SK-N-SH (cell line): ENCODE data around the gene RIPK4. TPM values are rescaled to one million over a fixed set of nuclear protein-coding genes. Genes with fewer than 3 reads are reported as not detected.

Experiments used
- CTCF ChIA-PET: fragments of 300-600, 350-600 bp; formaldehyde crosslinking; extraction: SDS; loops from one replicate; lab custom pipeline; 2021; lab: Yijun Ruan, JAX
- POLR2A ChIA-PET: fragments of 350-600 bp; sonication (Branson Sonifier 250); formaldehyde crosslinking; extraction: SDS; loops from one replicate; lab custom pipeline; 2020; ENCODE audit warnings: antibody characterized with exemption, inconsistent platforms; lab: Yijun Ruan, JAX
- DNase-seq: peaks from one replicate; pipeline ENCODE4 v3.0.0; 2012
- H2AFZ ChIP-seq: fragments of 200-600 bp; sonication (generic); 2 replicates; pipeline ENCODE4 v1.8.1; 2016; ENCODE audit warnings: antibody characterized with exemption, mild to moderate bottlenecking, low read depth
- H3F3A ChIP-seq: fragments of 200-600 bp; sonication (generic); replicated peaks from 2 replicates; pipeline ENCODE3; 2016; ENCODE audit warnings: antibody characterized with exemption, mild to moderate bottlenecking; ENCODE audit not compliant: insufficient read depth
- H3K27ac ChIP-seq, 2 experiments: fragments of 200-500 bp in 1 of 2; fragments of 200-600 bp in 1 of 2; sonication (Bioruptor generic) in 1 of 2; sonication (generic), shearing (Covaris generic) in 1 of 2; 2 replicates each; pipeline versions ENCODE4 v1.5.1 to v1.6.1; 2014 to 2016; ENCODE audit warnings: low read depth in 2 of 2, inconsistent platforms in 1 of 2, low read length in 1 of 2, mild to moderate bottlenecking in 1 of 2, mixed read lengths in 1 of 2
- H3K27me3 ChIP-seq: fragments of 200-600 bp; sonication (generic), shearing (Covaris generic); 2 replicates; pipeline ENCODE4 v1.6.1; 2016; ENCODE audit warnings: mixed run types; ENCODE audit not compliant: insufficient read depth
- H3K36me3 ChIP-seq, 2 experiments: fragments of 200-500 bp in 1 of 2; fragments of 200-600 bp in 1 of 2; sonication (Bioruptor generic) in 1 of 2; sonication (generic) in 1 of 2; replicated peaks in 1 of 2; 2 replicates each; pipeline versions ENCODE3 to v1.5.1; 2014 to 2016; ENCODE audit warnings: low read length in 1 of 2, mild to moderate bottlenecking in 1 of 2; ENCODE audit not compliant: insufficient read depth in 2 of 2, control insufficient read depth in 1 of 2
- H3K4me1 ChIP-seq, 2 experiments: fragments of 200-500 bp in 1 of 2; fragments of 200-600 bp in 1 of 2; sonication (Bioruptor generic) in 1 of 2; sonication (generic), shearing (Covaris generic) in 1 of 2; 2 replicates each; pipeline versions ENCODE4 v1.5.1 to v1.6.1; 2014 to 2016; ENCODE audit warnings: low read depth in 1 of 2, low read length in 1 of 2, mixed run types in 1 of 2; ENCODE audit not compliant: insufficient read depth in 2 of 2, control insufficient read depth in 1 of 2
- H3K4me2 ChIP-seq: fragments of 200-600 bp; sonication (generic), shearing (Covaris generic); 2 replicates; pipeline ENCODE4 v1.6.1; 2017; ENCODE audit warnings: mixed run types
- H3K4me3 ChIP-seq, 2 experiments: fragments of 200-500 bp in 1 of 2; fragments of 200-600 bp in 1 of 2; sonication (Bioruptor generic) in 1 of 2; sonication (generic), shearing (Covaris generic) in 1 of 2; 2 replicates each; pipeline versions ENCODE4 v1.5.1 to v1.8.1; 2014 to 2016; ENCODE audit warnings: low read depth in 2 of 2, inconsistent platforms in 1 of 2, low read length in 1 of 2, mild to moderate bottlenecking in 1 of 2, mixed read lengths in 1 of 2, moderate library complexity in 1 of 2
- H3K79me2 ChIP-seq: fragments of 200-600 bp; sonication (generic); 2 replicates; pipeline ENCODE4 v1.8.1; 2017; ENCODE audit warnings: mild to moderate bottlenecking; ENCODE audit not compliant: insufficient read depth
- H3K9ac ChIP-seq: fragments of 200-600 bp; sonication (generic); 2 replicates; pipeline ENCODE4 v1.6.1; 2017; ENCODE audit warnings: mixed run types
- H3K9me2 ChIP-seq: fragments of 200-600 bp; sonication (generic); 2 replicates; pipeline ENCODE4 v1.6.1; 2017; ENCODE audit warnings: mixed run types
- H3K9me3 ChIP-seq: fragments of 200-600 bp; sonication (generic); 2 replicates; pipeline ENCODE4 v1.6.1; 2017; ENCODE audit warnings: mixed run types, mild to moderate bottlenecking, moderate library complexity
- H4K20me1 ChIP-seq: fragments of 200-600 bp; sonication (generic); 2 replicates; pipeline ENCODE4 v1.6.1; 2017; ENCODE audit warnings: mild to moderate bottlenecking, mixed run types; ENCODE audit not compliant: insufficient read depth
- EZH2phosphoT487 ChIP-seq: fragments of 200-600 bp; sonication (generic); IDR thresholded peaks from 2 replicates; pipeline ENCODE4 v1.6.1; 2017; ENCODE audit warnings: low read depth, mixed run types, mild to moderate bottlenecking, antibody characterized with exemption, moderate library complexity, borderline replicate concordance
- FOSL2 ChIP-seq: IDR thresholded peaks from 2 replicates; pipeline ENCODE4 v1.4.0; 2012; ENCODE audit warnings: low read depth, mild to moderate bottlenecking, moderate library complexity, borderline replicate concordance
- FOXM1 ChIP-seq: IDR thresholded peaks from 2 replicates; pipeline ENCODE4 v1.4.0; 2012; ENCODE audit warnings: low read depth, mild to moderate bottlenecking
- GABPA ChIP-seq: IDR thresholded peaks from 2 replicates; pipeline ENCODE4 v1.4.0; 2012; ENCODE audit warnings: low read depth, mild to moderate bottlenecking
- IRF3 ChIP-seq: fragments of 150-350 bp; IDR thresholded peaks from 2 replicates; pipeline ENCODE4 v1.6.1; 2016; ENCODE audit warnings: mild to moderate bottlenecking, low read depth, low read length
- MEF2A ChIP-seq: IDR thresholded peaks from 2 replicates; pipeline ENCODE4 v1.4.0; 2012; ENCODE audit warnings: low read depth, borderline replicate concordance
- MXI1 ChIP-seq: IDR thresholded peaks from 2 replicates; pipeline ENCODE4 v1.6.1; 2012; ENCODE audit warnings: mild to moderate bottlenecking, low read depth, low read length, improper control_type of control experiment
- NFIC ChIP-seq: IDR thresholded peaks from 2 replicates; pipeline ENCODE4 v1.4.0; 2012; ENCODE audit warnings: borderline replicate concordance
- NRF1 ChIP-seq: IDR thresholded peaks from 2 replicates; pipeline ENCODE4 v1.6.1; 2012; ENCODE audit warnings: low read depth, mild to moderate bottlenecking, low read length
- PBX3 ChIP-seq: IDR thresholded peaks from 2 replicates; pipeline ENCODE4; 2012
- POLR2AphosphoS5 ChIP-seq: IDR thresholded peaks from 2 replicates; pipeline ENCODE4 v1.6.1; 2012; ENCODE audit warnings: low read depth, low read length
- RFX5 ChIP-seq: IDR thresholded peaks from 2 replicates; pipeline ENCODE4 v1.6.1; 2012; ENCODE audit warnings: mild to moderate bottlenecking, improper control_type of control experiment, low read length
- RXRA ChIP-seq: IDR thresholded peaks from 2 replicates; pipeline ENCODE4 v1.4.0; 2012; ENCODE audit warnings: low read depth, mild to moderate bottlenecking, borderline replicate concordance
- SIN3A ChIP-seq: IDR thresholded peaks from 2 replicates; pipeline ENCODE4 v1.6.1; 2012; ENCODE audit warnings: low read depth, mild to moderate bottlenecking, low read length, moderate library complexity, borderline replicate concordance
- SMC3 ChIP-seq: IDR thresholded peaks from 2 replicates; pipeline ENCODE4 v1.6.1; 2012; ENCODE audit warnings: low read depth, low read length, improper control_type of control experiment
- TAF1 ChIP-seq: IDR thresholded peaks from 2 replicates; pipeline ENCODE4 v1.6.1; 2012; ENCODE audit warnings: low read depth, mild to moderate bottlenecking, low read length, moderate library complexity, borderline replicate concordance
- TCF12 ChIP-seq: IDR thresholded peaks from 2 replicates; pipeline ENCODE4 v1.4.0; 2012
- TEAD4 ChIP-seq: IDR thresholded peaks from 2 replicates; pipeline ENCODE4 v1.4.0; 2012; ENCODE audit warnings: mild to moderate bottlenecking, borderline replicate concordance; ENCODE audit not compliant: insufficient read depth
- YY1 ChIP-seq: IDR thresholded peaks from 2 replicates; pipeline ENCODE4 v1.4.0; 2012; ENCODE audit warnings: low read depth, mild to moderate bottlenecking
- ZBTB33 ChIP-seq: IDR thresholded peaks from 2 replicates; pipeline ENCODE4 v1.4.0; 2012; ENCODE audit warnings: low read depth, borderline replicate concordance
- WGBS: methylation state at CpG from one replicate; pipeline ENCODE4 v1.1.6; 2017; ENCODE audit warnings: low lambda C conversion rate; 5-methylcytosine and 5-hydroxymethylcytosine counted together
- polyA plus RNA-seq, 3 experiments: library from polyadenylated mRNA; depleted of rRNA; stranded (reverse); fragments of >200 nt; gene quantifications; 2 replicates each; pipeline ENCODE4 v1.2.3, GENCODE V29; 2012

Gene RIPK4
- polyA plus RNA-seq, 1 of the 3 experiments (the other 2 are of a cell fraction) = 11.0 TPM

GRCh38 chr21:41727784-41728763 lies 38.8 kb downstream of the RIPK4 start:
- H3K4me2 ChIP-seq = peak overlapping the region; percentile 59; the same call in 1 of the 2 replicates
- CTCF ChIA-PET = interaction anchor here (0.6 to 1.0 kb wide), 2 partner anchors 21 to 116 kb away, joined by 3 read pairs; no protein-coding TSS in a partner anchor

More at GRCh38 chr21:41727784-41728763, 38.8 kb downstream of the RIPK4 start:
- Histone ChIP-seq H3K79me2 (no peaks in the 10 kb centered on the region), H3K9ac (peak overlapping the region; percentile 53; the same call in 1 of the 2 replicates), H3K9me2 (no peaks in the 10 kb centered on the region), H3K36me3 (no peaks in the 10 kb centered on the region), H3K27me3 (no peaks in the 10 kb centered on the region), H3F3A (peaks cover 3% of the 10 kb centered on the region), H3K9me3 (no peaks in the 10 kb centered on the region), H4K20me1 (no peaks in the 10 kb centered on the region), H3K4me3 (no peak overlapping the region), H3K4me1 (peaks cover 3 to 9% of the 10 kb centered on the region in 2 experiments; a peak in 3 of 4 replicates), H3K27ac (peak overlapping the region in 1 of 2 experiments; percentile 80; a peak in 1 of 4 replicates), H2AFZ (peak overlapping the region; percentile 76; the same call in 1 of the 2 replicates)
- no peak for DNase-seq
- POLR2A ChIA-PET = no interaction called here
- 92% methylated on average over 19 of the region's 31 CpGs for WGBS
- no peak for TF ChIP-seq SIN3A
- TF ChIP-seq MEF2A = no peak
- TF ChIP-seq YY1 = no peak
- no peak for TF ChIP-seq FOSL2
- no peak for TF ChIP-seq FOXM1
- no peak for TF ChIP-seq PBX3
- no peak for TF ChIP-seq GABPA
- no peak for TF ChIP-seq ZBTB33
- no peak for TF ChIP-seq TAF1
- TF ChIP-seq TEAD4 = no peak
- TF ChIP-seq TCF12 = no peak
- TF ChIP-seq POLR2AphosphoS5 = no peak
- TF ChIP-seq MXI1 = no peak
- TF ChIP-seq EZH2phosphoT487 = no peak
- TF ChIP-seq SMC3 = no peak
- no peak for TF ChIP-seq RXRA
- no peak for TF ChIP-seq IRF3
- TF ChIP-seq NRF1 = no peak
- no peak for TF ChIP-seq NFIC
- TF ChIP-seq RFX5 = no peak
